A549 (cell line): Measurements from ENCODE around the gene SAMD4B. TPM values are rescaled to one million over a fixed set of nuclear protein-coding genes. Genes with fewer than 3 reads are reported as not detected.
A peak's percentile ranks its signal among the peaks of the same experiment; 100 is the strongest.

Source experiments
- ATAC-seq, 2 experiments: fragments of 200-7000 bp in 1 of 2; fragments of >200 bp in 1 of 2; cut with Nextera tagmentation in 1 of 2; cut with Tn5 transposase in 1 of 2; 3 replicates each; pipeline versions ENCODE4 v1.8.0 to v1.9.1; 2018 to 2020; ENCODE audit warnings: mild to moderate bottlenecking in 1 of 2, moderate library complexity in 1 of 2
- CTCF ChIA-PET: fragments of 300-600 bp; sonication (Branson Sonifier 250); formaldehyde crosslinking; extraction: SDS; loops from one replicate; lab custom pipeline; 2021; ENCODE audit warnings: antibody characterized with exemption, inconsistent platforms; lab: Yijun Ruan, JAX
- POLR2A ChIA-PET: fragments of 350-600 bp; formaldehyde crosslinking; extraction: SDS; loops from one replicate; lab custom pipeline; 2021; ENCODE audit warnings: antibody characterized with exemption, inconsistent platforms; lab: Yijun Ruan, JAX
- DNase-seq, 2 experiments: peaks; one replicate each; pipeline versions ENCODE4 v3.0.0 to v3.0.0-alpha.2; 2011 to 2016; ENCODE audit warnings: low read depth in 1 of 2, low spot score in 1 of 2
- FAIRE-seq: peaks from 2 replicates; lab custom pipeline; 2011; peaks lifted over from hg19 to GRCh38; lab: Jason Lieb, UNC
- H3K27ac ChIP-seq, 2 experiments: fragments of >200 bp; sonication (Bioruptor Twin); formaldehyde crosslinking; 3 replicates each; pipeline ENCODE4 v1.5.1; 2016 to 2017
- H3K4me1 ChIP-seq: fragments of >200 bp; sonication (Bioruptor Twin); formaldehyde crosslinking; 3 replicates; pipeline ENCODE4 v1.6.1; 2016
- H3K4me2 ChIP-seq: fragments of >200 bp; sonication (Bioruptor Twin); formaldehyde crosslinking; 3 replicates; pipeline ENCODE4 v1.6.1; 2016
- H3K4me3 ChIP-seq: fragments of >200 bp; sonication (Bioruptor Twin); formaldehyde crosslinking; 3 replicates; pipeline ENCODE4 v1.5.1; 2016
- H3K9me3 ChIP-seq: fragments of >200 bp; sonication (Bioruptor Twin); formaldehyde crosslinking; 3 replicates; pipeline ENCODE4 v1.6.1; 2016
- CHD2 ChIP-seq: fragments of 150-350 bp; IDR thresholded peaks from 2 replicates; pipeline ENCODE4 v1.6.1; 2014; ENCODE audit warnings: low read length; ENCODE audit not compliant: partially characterized antibody
- EHF ChIP-seq: fragments of 250-450 bp; sonication (Bioruptor Pico); IDR thresholded peaks from 2 replicates; pipeline ENCODE4 v1.5.0; 2020; ENCODE audit warnings: mild to moderate bottlenecking
- EP300 ChIP-seq, 2 experiments: fragments of >200 bp; sonication (Bioruptor Twin); formaldehyde crosslinking; IDR thresholded peaks; 2 replicates in 1 of 2; 3 replicates in 1 of 2; pipeline ENCODE4 v1.6.1; 2016 to 2017
- FOSL2 ChIP-seq, 2 experiments: fragments of 450-650 bp in 1 of 2; fragments of >200 bp in 1 of 2; sonication (Bioruptor Twin) in 1 of 2; formaldehyde crosslinking; IDR thresholded peaks; 2 replicates each; pipeline versions ENCODE4 v1.5.0 to v1.6.1; 2016 to 2020; ENCODE audit warnings: mild to moderate bottlenecking in 1 of 2, moderate library complexity in 1 of 2
- HDAC2 ChIP-seq: fragments of 200-600 bp; sonication (generic); IDR thresholded peaks from 2 replicates; pipeline ENCODE4 v1.6.1; 2016
- HEYL ChIP-seq: fragments of 250-450 bp; sonication (Bioruptor Pico); IDR thresholded peaks from 2 replicates; pipeline ENCODE4 v1.8.0; 2021; ENCODE audit warnings: mild to moderate bottlenecking, moderate library complexity
- HOXB5 ChIP-seq: fragments of 250-450 bp; sonication (Bioruptor Pico); IDR thresholded peaks from 2 replicates; pipeline ENCODE4 v1.5.0; 2020; ENCODE audit warnings: mild to moderate bottlenecking, moderate library complexity
- JUN ChIP-seq, 2 experiments: fragments of >200 bp; sonication (Bioruptor Twin); formaldehyde crosslinking; IDR thresholded peaks; 2 replicates in 1 of 2; 3 replicates in 1 of 2; pipeline ENCODE4 v1.6.1; 2016 to 2017
- JUNB ChIP-seq: fragments of >200 bp; sonication (Bioruptor Twin); formaldehyde crosslinking; IDR thresholded peaks from 2 replicates; pipeline ENCODE4 v1.6.1; 2016
- KDM5A ChIP-seq: fragments of 200-600 bp; sonication (generic); IDR thresholded peaks from 2 replicates; pipeline ENCODE4 v1.6.1; 2016; ENCODE audit warnings: antibody characterized with exemption, mild to moderate bottlenecking
- MAFK ChIP-seq: fragments of 450-650 bp; IDR thresholded peaks from 2 replicates; pipeline ENCODE4 v1.6.1; 2014; ENCODE audit not compliant: partially characterized antibody
- MYC ChIP-seq: IDR thresholded peaks from 2 replicates; pipeline ENCODE4 v1.6.1; 2012; ENCODE audit warnings: mild to moderate bottlenecking, inconsistent platforms, low read length, improper control_type of control experiment, borderline replicate concordance
- NR3C1 ChIP-seq: fragments of >200 bp; sonication (Bioruptor Twin); formaldehyde crosslinking; IDR thresholded peaks from 3 replicates; pipeline ENCODE4 v1.6.1; 2017
- PHF8 ChIP-seq: fragments of 200-600 bp; sonication (generic); IDR thresholded peaks from 2 replicates; pipeline ENCODE4 v1.6.1; 2016; ENCODE audit warnings: low read depth, mild to moderate bottlenecking, antibody characterized with exemption, moderate library complexity, borderline replicate concordance
- RAD21 ChIP-seq, 2 experiments: fragments of >200 bp in 1 of 2; sonication (Bioruptor Twin) in 1 of 2; formaldehyde crosslinking in 1 of 2; IDR thresholded peaks in 1 of 2; conservative IDR thresholded peaks in 1 of 2; 2 replicates in 1 of 2; 3 replicates in 1 of 2; pipeline ENCODE4 v1.6.1; 2012 to 2018; ENCODE audit warnings: inconsistent platforms in 1 of 2
- RNF2 ChIP-seq: fragments of 200-600 bp; sonication (generic); IDR thresholded peaks from 2 replicates; pipeline ENCODE4 v1.6.1; 2016; ENCODE audit warnings: low read depth, mild to moderate bottlenecking, antibody characterized with exemption, moderate library complexity, borderline replicate concordance
- SMC3 ChIP-seq: fragments of >200 bp; sonication (Bioruptor Twin); formaldehyde crosslinking; IDR thresholded peaks from 3 replicates; pipeline ENCODE4 v1.6.1; 2018; ENCODE audit warnings: inconsistent platforms
- SREBF2 ChIP-seq: fragments of 450-650 bp; IDR thresholded peaks from 2 replicates; pipeline ENCODE4 v1.6.1; 2014; ENCODE audit warnings: mild to moderate bottlenecking, moderate library complexity
- TFCP2L1 ChIP-seq: fragments of 250-450 bp; sonication (Bioruptor Pico); IDR thresholded peaks from 2 replicates; pipeline ENCODE4 v1.5.0; 2021; ENCODE audit warnings: mild to moderate bottlenecking
- ZC3H11A ChIP-seq: fragments of 450-650 bp; IDR thresholded peaks from 2 replicates; pipeline ENCODE4 v1.6.1; 2014; ENCODE audit warnings: antibody characterized with exemption, mild to moderate bottlenecking
- ZFP36 ChIP-seq: fragments of 450-650 bp; IDR thresholded peaks from 2 replicates; pipeline ENCODE4 v1.6.1; 2014; ENCODE audit warnings: borderline replicate concordance; ENCODE audit not compliant: partially characterized antibody
- ZNF302 ChIP-seq: fragments of 250-450 bp; sonication (Bioruptor Pico); IDR thresholded peaks from 2 replicates; pipeline ENCODE4 v1.9.0; 2021; ENCODE audit warnings: inconsistent platforms, mild to moderate bottlenecking, moderate library complexity
- ZSCAN20 ChIP-seq: fragments of 250-450 bp; sonication (Bioruptor Pico); IDR thresholded peaks from 2 replicates; pipeline ENCODE4 v1.8.0; 2022; ENCODE audit warnings: mild to moderate bottlenecking, moderate library complexity
- WGBS: methylation state at CpG from one replicate; pipeline ENCODE4 v1.1.6; 2017; ENCODE audit errors: missing lambda C conversion rate; 5-methylcytosine and 5-hydroxymethylcytosine counted together
- polyA plus RNA-seq, 4 experiments: library from polyadenylated mRNA; depleted of rRNA in 3 of 4; stranded (reverse); fragments of >200 nt; fragmentation: RNase III in 1 of 4; extraction: RNeasy Plus Mini Kit Qiagen cat#74134 plus additional on column Dnase treatment in 1 of 4; gene quantifications; 2 replicates in 3 of 4; 3 replicates in 1 of 4; pipeline ENCODE4 v1.2.3, GENCODE V29; 2011 to 2017
- TF ChIP-seq, protein P1 (sequence below): IDR thresholded peaks from 2 replicates; pipeline ENCODE4 v1.6.1; 2012
- TF ChIP-seq, protein P2 (sequence below): fragments of >200 bp; sonication (Bioruptor Twin); formaldehyde crosslinking; IDR thresholded peaks from 3 replicates; pipeline ENCODE4 v1.5.1; 2016
- TF ChIP-seq, protein P3 (sequence below): fragments of 250-450 bp; sonication (Bioruptor Pico); IDR thresholded peaks from 2 replicates; pipeline ENCODE4 v1.5.0; 2021; ENCODE audit warnings: mild to moderate bottlenecking, moderate library complexity, borderline replicate concordance
- TF ChIP-seq, protein P4 (sequence below): IDR thresholded peaks from 2 replicates; pipeline ENCODE4 v1.6.1; 2012; ENCODE audit warnings: low read depth, borderline replicate concordance
- TF ChIP-seq, protein P5 (sequence below): fragments of >200 bp; sonication (Bioruptor Twin); formaldehyde crosslinking; IDR thresholded peaks from 3 replicates; pipeline ENCODE4 v1.6.1; 2016
- TF ChIP-seq, protein P6 (sequence below): fragments of 450-650 bp; IDR thresholded peaks from 2 replicates; pipeline ENCODE4 v1.6.1; 2014; ENCODE audit warnings: antibody characterized with exemption

Gene SAMD4B
- polyA plus RNA-seq, 2 of the 4 experiments (the other 2 are of a cell fraction) = 82.1 to 118 TPM

DNA sequence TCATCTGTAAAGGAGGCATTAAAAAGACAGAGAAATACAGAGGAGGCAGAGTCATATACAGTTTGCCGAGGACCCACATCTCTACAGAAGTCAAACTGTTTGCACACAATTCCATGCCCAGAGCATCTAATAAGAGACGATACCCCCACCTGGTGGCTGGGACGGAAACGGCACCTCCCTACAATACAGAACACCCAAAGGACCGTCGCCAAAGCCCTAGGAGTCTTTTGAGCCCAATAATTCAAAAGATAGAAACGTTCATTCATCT lies 69.5 kb downstream of the SAMD4B start:
- peaks cover 43% of the 10 kb centered on the region for H3K4me1 ChIP-seq
- CTCF ChIA-PET = interaction anchor here (0.6 to 2.3 kb wide), 68 partner anchors 12 to 1009 kb away, joined by 3 to 484 read pairs (median 4); partner anchors contain the start of genes EID2B, FAM98C, GMFG and MED29
- TF ChIP-seq, protein P1, sequence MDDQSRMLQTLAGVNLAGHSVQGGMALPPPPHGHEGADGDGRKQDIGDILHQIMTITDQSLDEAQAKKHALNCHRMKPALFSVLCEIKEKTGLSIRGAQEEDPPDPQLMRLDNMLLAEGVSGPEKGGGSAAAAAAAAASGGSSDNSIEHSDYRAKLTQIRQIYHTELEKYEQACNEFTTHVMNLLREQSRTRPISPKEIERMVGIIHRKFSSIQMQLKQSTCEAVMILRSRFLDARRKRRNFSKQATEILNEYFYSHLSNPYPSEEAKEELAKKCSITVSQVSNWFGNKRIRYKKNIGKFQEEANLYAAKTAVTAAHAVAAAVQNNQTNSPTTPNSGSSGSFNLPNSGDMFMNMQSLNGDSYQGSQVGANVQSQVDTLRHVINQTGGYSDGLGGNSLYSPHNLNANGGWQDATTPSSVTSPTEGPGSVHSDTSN = no peak
- peak; percentile 100 for TF ChIP-seq SMC3
- TF ChIP-seq, protein P2, sequence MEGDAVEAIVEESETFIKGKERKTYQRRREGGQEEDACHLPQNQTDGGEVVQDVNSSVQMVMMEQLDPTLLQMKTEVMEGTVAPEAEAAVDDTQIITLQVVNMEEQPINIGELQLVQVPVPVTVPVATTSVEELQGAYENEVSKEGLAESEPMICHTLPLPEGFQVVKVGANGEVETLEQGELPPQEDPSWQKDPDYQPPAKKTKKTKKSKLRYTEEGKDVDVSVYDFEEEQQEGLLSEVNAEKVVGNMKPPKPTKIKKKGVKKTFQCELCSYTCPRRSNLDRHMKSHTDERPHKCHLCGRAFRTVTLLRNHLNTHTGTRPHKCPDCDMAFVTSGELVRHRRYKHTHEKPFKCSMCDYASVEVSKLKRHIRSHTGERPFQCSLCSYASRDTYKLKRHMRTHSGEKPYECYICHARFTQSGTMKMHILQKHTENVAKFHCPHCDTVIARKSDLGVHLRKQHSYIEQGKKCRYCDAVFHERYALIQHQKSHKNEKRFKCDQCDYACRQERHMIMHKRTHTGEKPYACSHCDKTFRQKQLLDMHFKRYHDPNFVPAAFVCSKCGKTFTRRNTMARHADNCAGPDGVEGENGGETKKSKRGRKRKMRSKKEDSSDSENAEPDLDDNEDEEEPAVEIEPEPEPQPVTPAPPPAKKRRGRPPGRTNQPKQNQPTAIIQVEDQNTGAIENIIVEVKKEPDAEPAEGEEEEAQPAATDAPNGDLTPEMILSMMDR = peak; percentile 100
- no peak for TF ChIP-seq JUNB
- no peak; the same call in 1 of the 2 replicates for TF ChIP-seq MYC
- peak; percentile 100 for TF ChIP-seq RAD21 (conservative IDR thresholded peaks at IDR 0.05 in 1 of 2, IDR thresholded peaks at IDR 0.05 in 1 of 2)
- no peak for TF ChIP-seq HOXB5
- no peak for TF ChIP-seq MAFK
- TF ChIP-seq JUN (IDR thresholded peaks at IDR 0.05) = no peak
- no peak for TF ChIP-seq EHF
- peak overlapping the region; percentile 94 to 99 for H3K27ac ChIP-seq
- peak; percentile 97 to 98 for DNase-seq
- H3K9me3 ChIP-seq = no peaks in the 10 kb centered on the region
- FAIRE-seq = no peak
- peak; percentile 23 to 57 for ATAC-seq
- POLR2A ChIA-PET = interaction anchor here (0.6 to 2.3 kb wide), 11 partner anchors 9 to 65 kb away, joined by 3 to 45 read pairs (median 9); partner anchors contain the start of genes MED29, PAF1 and RPS16
- H3K4me3 ChIP-seq = peak overlapping the region; percentile 76
- 2% methylated on average over 7 of the region's 7 CpGs for WGBS
- peak overlapping the region; percentile 95 for H3K4me2 ChIP-seq

DNA sequence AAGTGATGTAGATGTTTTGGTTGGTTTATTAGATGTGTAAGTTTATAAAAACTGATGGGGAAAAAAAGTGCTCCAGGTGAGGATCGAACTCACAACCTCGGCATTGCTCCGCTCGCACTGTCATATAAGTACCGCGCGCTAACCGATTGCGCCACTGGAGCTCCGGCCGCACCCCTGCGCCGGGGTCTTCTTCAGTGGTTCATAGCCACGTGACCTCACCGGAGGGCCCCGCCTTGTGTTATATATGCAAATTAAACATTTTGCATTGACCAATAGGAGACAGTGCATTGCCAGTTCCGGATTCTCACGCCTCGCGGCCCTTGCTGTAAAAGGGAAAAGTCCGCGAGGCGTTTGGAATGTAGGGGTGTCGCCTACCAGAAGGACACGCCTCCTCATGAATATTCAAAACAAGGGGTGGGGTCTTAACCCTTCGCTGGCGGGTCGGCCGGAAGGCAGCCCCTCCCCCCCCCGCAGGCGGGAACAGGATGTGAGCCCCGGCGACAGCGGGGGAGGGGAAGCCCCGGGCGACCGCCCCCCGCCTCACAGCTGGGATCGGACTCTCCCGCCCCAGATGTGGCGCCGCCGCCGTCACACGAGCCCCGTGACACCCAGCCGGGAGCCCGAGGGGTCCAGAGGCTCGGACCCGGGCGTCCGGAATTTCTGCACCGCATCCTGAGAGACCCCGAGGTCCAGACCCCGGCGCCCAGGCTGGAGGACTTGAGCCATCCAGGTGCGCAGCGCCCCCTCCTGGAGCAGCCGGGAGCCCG lies 70.1 kb downstream of the SAMD4B start, which contains the start of gene PLEKHG2:
TSS of gene PLEKHG2 (plus strand) at position 570 of the 767 bp plus-strand sequence. CDS start 1,418 bp downstream, outside the sequence.
- CTCF ChIA-PET = interaction anchor here (0.6 to 2.3 kb wide), 60 partner anchors 13 to 1010 kb away, joined by 3 to 484 read pairs (median 5); partner anchors contain the start of genes EID2B, FAM98C, GMFG and MED29
- Histone ChIP-seq H3K27ac (peak within 1 kb of the TSS; percentile 94 to 99), H3K4me2 (peak within 1 kb of the TSS; percentile 95), H3K4me3 (peak within 1 kb of the TSS; percentile 76), H3K9me3 (no peaks in the 10 kb centered on the region), H3K4me1 (peaks cover 43% of the 10 kb centered on the region)
- POLR2A ChIA-PET = interaction anchor here (0.6 to 2.3 kb wide), 12 partner anchors 10 to 66 kb away, joined by 3 to 45 read pairs (median 6); partner anchors contain the start of genes MED29, PAF1 and RPS16
- ATAC-seq (peak; percentile 40 to 66), DNase-seq (peak; percentile 100), FAIRE-seq (peak; percentile 100)
- 1% methylated on average over 58 of the region's 60 CpGs for WGBS
- TF ChIP-seq TFCP2L1 (CRISPR knock-in tag) (peak; percentile 98), HEYL (CRISPR knock-in tag) (no peak), EP300 (IDR thresholded peaks at IDR 0.05) (peak in 1 of 2 experiments; percentile 61; a peak in 1 of 5 replicates), CHD2 (peak; percentile 82), ZSCAN20 (peak; percentile 81), ZNF302 (CRISPR knock-in tag) (no peak), KDM5A (no peak; the same call in 1 of the 2 replicates), HDAC2 (no peak), HOXB5 (peak; percentile 85), RNF2 (no peak), PHF8 (peak; percentile 50), ZC3H11A (no peak), ZFP36 (peak; percentile 24), MAFK (no peak), SREBF2 (peak; percentile 99), FOSL2 (IDR thresholded peaks at IDR 0.05) (no peak), FOSL2 (CRISPR knock-in tag; IDR thresholded peaks at IDR 0.05) (peak; percentile 68), NR3C1 (no peak)
- TF ChIP-seq, protein P3, sequence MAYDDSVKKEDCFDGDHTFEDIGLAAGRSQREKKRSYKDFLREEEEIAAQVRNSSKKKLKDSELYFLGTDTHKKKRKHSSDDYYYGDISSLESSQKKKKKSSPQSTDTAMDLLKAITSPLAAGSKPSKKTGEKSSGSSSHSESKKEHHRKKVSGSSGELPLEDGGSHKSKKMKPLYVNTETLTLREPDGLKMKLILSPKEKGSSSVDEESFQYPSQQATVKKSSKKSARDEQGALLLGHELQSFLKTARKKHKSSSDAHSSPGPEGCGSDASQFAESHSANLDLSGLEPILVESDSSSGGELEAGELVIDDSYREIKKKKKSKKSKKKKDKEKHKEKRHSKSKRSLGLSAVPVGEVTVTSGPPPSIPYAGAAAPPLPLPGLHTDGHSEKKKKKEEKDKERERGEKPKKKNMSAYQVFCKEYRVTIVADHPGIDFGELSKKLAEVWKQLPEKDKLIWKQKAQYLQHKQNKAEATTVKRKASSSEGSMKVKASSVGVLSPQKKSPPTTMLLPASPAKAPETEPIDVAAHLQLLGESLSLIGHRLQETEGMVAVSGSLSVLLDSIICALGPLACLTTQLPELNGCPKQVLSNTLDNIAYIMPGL (CRISPR knock-in tag) = peak; percentile 99
- TF ChIP-seq, protein P4, sequence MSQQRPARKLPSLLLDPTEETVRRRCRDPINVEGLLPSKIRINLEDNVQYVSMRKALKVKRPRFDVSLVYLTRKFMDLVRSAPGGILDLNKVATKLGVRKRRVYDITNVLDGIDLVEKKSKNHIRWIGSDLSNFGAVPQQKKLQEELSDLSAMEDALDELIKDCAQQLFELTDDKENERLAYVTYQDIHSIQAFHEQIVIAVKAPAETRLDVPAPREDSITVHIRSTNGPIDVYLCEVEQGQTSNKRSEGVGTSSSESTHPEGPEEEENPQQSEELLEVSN = no peak
- TF ChIP-seq, protein P5, sequence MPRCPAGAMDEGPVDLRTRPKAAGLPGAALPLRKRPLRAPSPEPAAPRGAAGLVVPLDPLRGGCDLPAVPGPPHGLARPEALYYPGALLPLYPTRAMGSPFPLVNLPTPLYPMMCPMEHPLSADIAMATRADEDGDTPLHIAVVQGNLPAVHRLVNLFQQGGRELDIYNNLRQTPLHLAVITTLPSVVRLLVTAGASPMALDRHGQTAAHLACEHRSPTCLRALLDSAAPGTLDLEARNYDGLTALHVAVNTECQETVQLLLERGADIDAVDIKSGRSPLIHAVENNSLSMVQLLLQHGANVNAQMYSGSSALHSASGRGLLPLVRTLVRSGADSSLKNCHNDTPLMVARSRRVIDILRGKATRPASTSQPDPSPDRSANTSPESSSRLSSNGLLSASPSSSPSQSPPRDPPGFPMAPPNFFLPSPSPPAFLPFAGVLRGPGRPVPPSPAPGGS = 0 out of 3 replicates have a peak, but pooled peaks have one; percentile 50
- TF ChIP-seq, protein P6, sequence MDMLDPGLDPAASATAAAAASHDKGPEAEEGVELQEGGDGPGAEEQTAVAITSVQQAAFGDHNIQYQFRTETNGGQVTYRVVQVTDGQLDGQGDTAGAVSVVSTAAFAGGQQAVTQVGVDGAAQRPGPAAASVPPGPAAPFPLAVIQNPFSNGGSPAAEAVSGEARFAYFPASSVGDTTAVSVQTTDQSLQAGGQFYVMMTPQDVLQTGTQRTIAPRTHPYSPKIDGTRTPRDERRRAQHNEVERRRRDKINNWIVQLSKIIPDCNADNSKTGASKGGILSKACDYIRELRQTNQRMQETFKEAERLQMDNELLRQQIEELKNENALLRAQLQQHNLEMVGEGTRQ = peak; percentile 96
